Activated CD4-positive, alpha-beta T cell treated with anti-CD3 and anti-CD28 coated beads, Interleukin-2, amount 10 ng/mL, durations not matched to agents 24 days and 14 days (primary cell): Measurements from ENCODE around the gene GNB3. TPM values are rescaled to one million over a fixed set of nuclear protein-coding genes. Genes with fewer than 3 reads are reported as not detected.
"Not testable (repeated sequence)": the region's sequence is repeated elsewhere in the genome, so short reads cannot be mapped to it uniquely, and the experiment has no call there.

Experiments
- DNase-seq: peaks from one replicate; pipeline ENCODE4 v3.0.0; 2022
- H3K27ac Mint-ChIP-seq: one replicate; pipeline ENCODE4 v1.8.0; 2022; ENCODE audit warnings: mild to moderate bottlenecking, mixed read lengths
- H3K27me3 Mint-ChIP-seq: one replicate; pipeline ENCODE4 v1.8.0; 2022; ENCODE audit warnings: mixed read lengths
- H3K36me3 Mint-ChIP-seq: one replicate; pipeline ENCODE4 v1.8.0; 2022; ENCODE audit warnings: low read depth, mild to moderate bottlenecking, mixed read lengths
- H3K4me1 Mint-ChIP-seq: one replicate; pipeline ENCODE4 v1.8.0; 2021; ENCODE audit warnings: mixed read lengths
- H3K4me3 Mint-ChIP-seq: one replicate; pipeline ENCODE4 v1.8.0; 2022; ENCODE audit warnings: mild to moderate bottlenecking, moderate library complexity, mixed read lengths
- H3K9me3 Mint-ChIP-seq: one replicate; pipeline ENCODE4 v1.8.0; 2021; ENCODE audit warnings: mixed read lengths
- intact Hi-C: fragments of 100-400 bp; cut with micrococcal nuclease; formaldehyde crosslinking; loops from one replicate; pipeline ENCODE4 v1.15.1; 2023
- total RNA-seq: library from RNA; stranded (reverse); gene quantifications from 2 replicates; pipeline ENCODE4 v1.2.3, GENCODE V29; 2022

GNB3 gene
- total RNA-seq, 1 donor from 2014 or later = 1.7 TPM

DNA sequence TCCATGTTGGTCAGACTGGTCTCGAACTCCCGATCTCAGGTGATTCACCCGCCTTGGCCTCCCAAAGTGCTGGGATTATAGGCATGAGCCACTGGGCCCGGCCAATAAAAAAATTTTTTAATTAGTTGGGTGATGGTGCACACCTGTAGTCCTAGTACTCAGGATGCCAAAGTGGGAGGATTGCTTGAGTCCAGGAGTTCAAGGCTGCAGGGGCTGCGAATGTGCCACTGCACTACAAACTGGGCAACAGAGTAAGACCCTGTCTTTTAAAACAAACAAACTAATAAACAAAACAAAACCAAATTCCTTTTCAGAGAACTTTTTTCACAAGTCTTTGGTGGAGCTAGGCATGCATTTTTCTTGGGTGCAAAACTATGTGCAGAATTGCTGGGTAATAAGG lies 42.5 kb downstream of the GNB3 start:
- no peak for DNase-seq
- peaks cover 21% of the 10 kb centered on the region for H3K36me3 Mint-ChIP-seq
- intact Hi-C loops = no loop called here

DNA sequence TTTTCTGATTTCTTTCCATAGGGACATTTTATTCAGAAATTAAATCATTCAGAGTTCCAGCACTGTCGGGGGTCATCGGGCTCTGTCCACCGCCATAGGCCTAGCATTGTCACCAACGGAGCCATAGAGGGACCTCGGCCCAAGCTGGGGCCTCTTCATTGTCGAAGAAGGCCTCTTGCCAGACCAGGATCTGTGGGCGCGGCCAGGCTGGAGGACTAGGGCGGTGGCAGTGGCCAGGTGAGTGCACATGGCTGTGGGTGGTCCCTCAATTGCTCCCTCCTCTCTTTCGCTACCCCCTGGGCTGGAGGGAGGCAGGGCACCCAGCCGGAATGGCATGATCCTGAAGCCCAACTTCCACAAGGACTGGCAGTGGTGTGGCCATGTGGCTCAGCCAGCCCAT lies 43.0 kb downstream of the GNB3 start:
- Mint-ChIP-seq H3K4me1 (peaks cover 3% of the 10 kb centered on the region), H3K4me3 (no peak overlapping the region), H3K9me3 (no peaks in the 10 kb centered on the region), H3K27me3 (no peaks in the 10 kb centered on the region), H3K36me3 (peaks cover 24% of the 10 kb centered on the region), H3K27ac (no peak overlapping the region)
- no peak for DNase-seq
- intact Hi-C loops = no loop called here

More for the DNA sequence above, 42.5 kb downstream of the GNB3 start:
- Mint-ChIP-seq H3K27me3 (no peaks in the 10 kb centered on the region), H3K9me3 (no peaks in the 10 kb centered on the region), H3K4me3 (no peak overlapping the region), H3K4me1 (peaks cover under 1% of the 10 kb centered on the region), H3K27ac (no peak overlapping the region)

DNA sequence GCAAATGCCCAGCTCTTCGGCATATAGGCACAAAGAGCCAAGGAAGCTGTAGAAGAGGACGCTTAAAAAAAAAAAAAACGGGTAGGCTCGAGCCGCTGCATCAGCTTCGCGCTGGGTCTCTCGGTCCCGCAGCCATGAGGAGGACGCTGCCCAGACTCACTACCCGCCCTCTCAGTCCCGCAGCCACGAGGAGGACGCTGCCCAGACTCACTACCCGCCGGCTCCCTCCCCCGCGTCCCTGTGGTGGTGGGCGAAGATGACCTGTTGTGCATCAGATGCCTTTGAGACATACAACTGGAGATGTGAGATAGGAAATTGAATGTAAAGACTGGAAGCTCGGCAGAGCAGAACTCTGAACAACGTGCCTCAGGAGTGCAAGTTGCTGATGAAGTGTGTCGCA lies 43.8 kb downstream of the GNB3 start:
- peaks cover 22% of the 10 kb centered on the region for H3K36me3 Mint-ChIP-seq
- no peak overlapping the region for H3K4me3 Mint-ChIP-seq
- intact Hi-C loops = no loop called here
- no peaks in the 10 kb centered on the region for H3K27me3 Mint-ChIP-seq
- no peaks in the 10 kb centered on the region for H3K9me3 Mint-ChIP-seq
- no peak for DNase-seq
- no peak overlapping the region for H3K27ac Mint-ChIP-seq
- H3K4me1 Mint-ChIP-seq = peaks cover 3% of the 10 kb centered on the region

DNA sequence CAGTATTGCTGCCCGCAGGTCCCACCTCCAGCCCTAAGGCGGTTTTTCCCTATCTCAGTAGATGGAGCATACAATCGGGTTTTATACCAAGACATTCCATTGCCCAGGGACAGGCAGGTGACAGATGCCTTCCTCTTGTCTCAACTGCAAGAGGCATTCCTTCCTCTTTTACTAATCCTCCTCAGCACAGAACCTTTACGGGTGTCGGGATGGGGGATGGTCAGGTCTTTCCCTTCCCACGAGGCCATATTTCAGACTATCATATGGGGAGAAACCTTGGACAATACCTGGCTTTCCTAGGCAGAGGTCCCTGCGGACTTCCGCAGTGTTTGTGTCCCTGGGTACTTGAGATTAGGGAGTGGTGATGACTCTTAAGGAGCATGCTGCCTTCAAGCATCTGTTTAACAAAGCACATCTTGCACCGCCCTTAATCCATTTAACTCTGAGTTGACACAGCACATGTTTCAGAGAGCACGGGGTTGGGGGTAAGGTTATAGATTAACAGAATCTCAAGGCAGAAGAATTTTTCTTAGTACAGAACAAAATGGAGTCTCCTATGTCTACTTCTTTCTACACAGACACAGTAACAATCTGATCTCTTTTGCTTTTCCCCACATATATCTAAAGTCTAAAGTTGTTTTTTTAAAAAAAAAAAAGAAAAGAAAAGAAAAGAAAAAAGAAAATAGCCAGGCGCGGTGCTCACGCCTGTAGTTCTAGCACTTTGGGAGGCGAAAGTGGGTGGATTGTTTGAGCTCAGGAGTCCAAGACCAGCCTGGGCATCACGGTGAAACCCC lies 45.7 kb downstream of the GNB3 start:
- H3K9me3 Mint-ChIP-seq, DNase-seq, H3K4me3 Mint-ChIP-seq, intact Hi-C loops, H3K27ac Mint-ChIP-seq, H3K27me3 Mint-ChIP-seq: not testable (repeated sequence)
- H3K4me1 Mint-ChIP-seq = peaks cover 11% of the 10 kb centered on the region
- peaks cover 27% of the 10 kb centered on the region for H3K36me3 Mint-ChIP-seq

DNA sequence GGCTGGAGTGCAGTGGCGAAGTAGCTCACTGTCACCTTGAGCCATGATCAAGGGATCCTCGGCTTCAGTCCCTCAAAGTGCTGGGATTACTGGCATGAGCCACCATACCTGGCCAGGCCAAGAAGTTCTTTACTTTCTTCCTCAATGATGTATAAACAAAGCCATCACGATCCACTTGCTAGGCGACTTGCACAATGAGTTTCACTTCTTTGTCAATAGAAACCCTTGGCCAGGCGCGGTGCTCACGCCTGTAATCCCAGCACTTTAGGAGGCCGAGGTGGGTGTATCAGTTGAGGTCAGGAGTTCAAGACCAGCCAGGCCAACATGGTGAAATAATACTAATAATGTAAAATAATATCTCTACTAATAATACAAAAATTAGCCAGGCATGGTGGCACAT lies 46.7 kb downstream of the GNB3 start:
- H3K9me3 Mint-ChIP-seq = no peaks in the 10 kb centered on the region
- no peak overlapping the region for H3K27ac Mint-ChIP-seq
- intact Hi-C loops = no loop called here
- H3K27me3 Mint-ChIP-seq = no peaks in the 10 kb centered on the region
- DNase-seq = no peak
- peaks cover 19% of the 10 kb centered on the region for H3K4me1 Mint-ChIP-seq
- H3K36me3 Mint-ChIP-seq = peaks cover 23% of the 10 kb centered on the region
- H3K4me3 Mint-ChIP-seq = no peak overlapping the region

DNA sequence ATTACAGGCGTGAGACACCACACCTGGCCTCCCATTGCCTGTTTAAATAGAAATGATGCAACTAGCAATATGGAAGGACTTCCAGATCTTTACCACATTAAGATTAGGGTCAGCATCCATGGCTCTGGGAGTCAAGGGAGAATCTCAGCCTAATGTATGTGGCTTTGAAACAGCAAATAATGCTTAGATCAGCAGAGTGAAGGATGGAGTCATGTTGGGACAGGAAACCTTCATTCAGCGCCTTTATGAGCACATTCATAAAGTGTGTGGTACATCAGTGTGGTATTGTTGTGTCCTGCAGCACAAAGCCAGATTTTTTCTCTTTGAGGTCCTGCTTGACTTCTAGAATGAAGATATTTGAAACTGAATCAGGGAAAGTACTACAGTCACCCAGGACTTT lies 47.6 kb downstream of the GNB3 start:
- peak overlapping the region; percentile 36 for H3K27ac Mint-ChIP-seq
- peaks cover 21% of the 10 kb centered on the region for H3K4me1 Mint-ChIP-seq
- DNase-seq = no peak
- H3K27me3 Mint-ChIP-seq = no peaks in the 10 kb centered on the region
- H3K9me3 Mint-ChIP-seq = no peaks in the 10 kb centered on the region
- intact Hi-C loops = no loop called here
- no peak overlapping the region for H3K4me3 Mint-ChIP-seq
- H3K36me3 Mint-ChIP-seq = peaks cover 20% of the 10 kb centered on the region

DNA sequence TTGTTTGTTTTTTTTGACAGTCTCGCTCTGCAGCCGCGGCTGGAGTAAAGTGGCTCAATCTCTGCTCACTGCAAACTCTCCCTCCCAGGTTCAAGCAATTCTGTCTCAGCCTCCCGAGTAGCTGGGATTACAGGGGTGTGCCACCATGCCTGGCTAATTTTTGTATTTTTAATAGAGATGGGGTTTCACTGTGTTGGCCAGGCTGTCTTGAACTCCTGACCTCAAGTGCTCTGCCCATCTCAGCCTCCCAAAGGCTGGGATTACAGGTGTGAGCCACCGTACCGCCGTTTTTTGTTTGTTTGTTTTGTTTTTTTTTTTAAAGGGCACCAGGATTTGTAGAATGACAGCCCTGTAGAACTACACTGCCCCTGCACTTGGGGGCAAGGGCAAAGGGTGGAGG lies 48.1 kb downstream of the GNB3 start:
- not testable (repeated sequence) for DNase-seq, H3K4me3 Mint-ChIP-seq

DNA sequence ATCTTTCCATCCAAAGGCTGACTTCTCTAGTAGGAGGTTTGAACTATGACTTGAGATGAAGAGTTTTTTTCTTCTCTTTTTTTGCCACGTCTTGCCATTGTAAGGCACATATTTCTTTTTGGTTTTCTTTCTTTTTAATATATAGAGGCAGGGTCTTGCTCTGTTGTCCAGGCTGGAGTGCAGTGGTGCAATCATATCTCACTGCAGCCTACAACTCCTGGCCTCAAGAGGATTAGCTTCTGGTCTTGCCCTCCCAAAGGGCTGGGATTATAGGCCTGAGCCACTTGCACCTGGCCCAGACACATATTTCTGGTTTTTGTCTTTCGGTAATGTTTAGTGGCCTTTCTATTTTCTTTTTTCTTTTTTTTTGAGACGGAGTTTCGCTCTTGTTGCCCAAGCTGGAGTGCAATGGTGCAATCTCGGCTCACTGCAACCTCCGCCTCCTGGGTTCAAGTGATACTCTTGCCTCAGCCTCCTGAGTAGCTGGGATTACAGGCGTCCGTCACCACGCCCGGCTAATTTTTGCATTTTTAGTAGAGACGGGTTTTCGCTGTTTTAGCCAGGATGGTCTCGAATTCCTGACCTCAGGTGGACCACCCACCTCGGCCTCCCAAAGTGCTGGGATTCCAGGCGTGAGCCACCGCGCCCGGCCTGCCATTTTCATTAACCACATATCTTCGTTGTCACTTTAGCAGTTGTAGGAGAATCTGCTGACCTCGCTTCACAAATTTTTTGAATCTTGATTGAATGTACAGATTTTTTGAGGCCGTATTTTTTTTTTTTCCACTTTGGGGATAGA lies 49.2 kb downstream of the GNB3 start:
- peaks cover 21% of the 10 kb centered on the region for H3K4me1 Mint-ChIP-seq
- not testable (repeated sequence) for DNase-seq, H3K27me3 Mint-ChIP-seq, H3K9me3 Mint-ChIP-seq
- H3K27ac Mint-ChIP-seq = peak overlapping the region; percentile 97
- intact Hi-C loops = loop anchor here (2.0 kb wide), 2 partner anchors 55 to 81 kb away; partner anchors contain the start of genes C12orf57, EMG1 and PHB2
- peaks cover 12% of the 10 kb centered on the region for H3K36me3 Mint-ChIP-seq
- H3K4me3 Mint-ChIP-seq = peak overlapping the region; percentile 83

More for the DNA sequence above, 48.1 kb downstream of the GNB3 start:
- H3K27ac Mint-ChIP-seq, H3K27me3 Mint-ChIP-seq, intact Hi-C loops, H3K9me3 Mint-ChIP-seq: not testable (repeated sequence)
- H3K36me3 Mint-ChIP-seq = peaks cover 20% of the 10 kb centered on the region
- H3K4me1 Mint-ChIP-seq = peaks cover 21% of the 10 kb centered on the region

DNA sequence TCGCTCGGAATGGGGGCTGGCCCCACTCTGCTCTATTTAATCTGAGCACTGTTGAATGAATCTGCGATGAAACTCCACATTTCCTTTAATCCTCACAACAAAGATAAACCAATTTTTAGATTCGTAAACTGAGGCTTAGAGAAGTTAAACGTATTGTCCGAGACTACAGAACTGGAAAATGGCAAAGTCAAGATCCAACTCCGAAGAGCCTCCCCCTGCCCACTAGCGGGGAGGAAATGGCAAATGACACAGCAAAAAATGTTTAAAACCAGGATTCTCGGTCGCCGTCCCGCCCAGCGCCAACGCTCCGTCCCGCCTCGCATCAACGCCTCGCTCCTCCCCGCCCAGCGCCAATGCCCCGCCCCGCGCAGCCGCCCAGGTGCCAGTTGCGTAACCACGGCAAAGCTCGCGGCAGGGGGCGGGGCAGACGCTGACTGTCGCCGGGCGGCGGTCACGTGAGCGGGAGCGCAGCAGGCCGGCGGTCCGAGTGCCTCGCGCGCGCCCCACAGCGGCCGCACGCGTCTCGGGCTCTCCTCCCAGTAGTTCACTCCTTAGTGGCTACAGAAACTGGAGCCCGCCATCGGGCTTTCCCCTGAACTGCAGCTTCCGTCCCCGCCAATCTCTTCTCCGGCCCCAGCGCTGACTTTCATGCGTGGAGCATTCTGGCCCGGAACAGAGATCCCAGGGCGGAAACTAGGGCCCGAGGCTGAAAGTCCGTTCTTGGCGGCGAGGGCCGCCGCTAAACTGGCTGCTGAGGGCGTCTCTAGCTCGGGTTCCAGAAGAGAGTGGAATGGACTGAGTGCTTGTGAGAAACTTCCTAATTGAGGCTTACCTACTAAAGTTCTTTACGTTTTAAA lies 50.3 kb downstream of the GNB3 start:
- intact Hi-C loops = loop anchor here (1.0 to 2.0 kb wide), 6 partner anchors 13 to 80 kb away; partner anchors contain the start of genes C12orf57, EMG1, ENO2 and LRRC23
- Mint-ChIP-seq H3K4me3 (peak overlapping the region; percentile 83), H3K27ac (peak overlapping the region; percentile 97), H3K36me3 (peaks cover 10% of the 10 kb centered on the region), H3K27me3 (no peaks in the 10 kb centered on the region), H3K9me3 (no peaks in the 10 kb centered on the region), H3K4me1 (peaks cover 21% of the 10 kb centered on the region)
- DNase-seq = peak; percentile 100

DNA sequence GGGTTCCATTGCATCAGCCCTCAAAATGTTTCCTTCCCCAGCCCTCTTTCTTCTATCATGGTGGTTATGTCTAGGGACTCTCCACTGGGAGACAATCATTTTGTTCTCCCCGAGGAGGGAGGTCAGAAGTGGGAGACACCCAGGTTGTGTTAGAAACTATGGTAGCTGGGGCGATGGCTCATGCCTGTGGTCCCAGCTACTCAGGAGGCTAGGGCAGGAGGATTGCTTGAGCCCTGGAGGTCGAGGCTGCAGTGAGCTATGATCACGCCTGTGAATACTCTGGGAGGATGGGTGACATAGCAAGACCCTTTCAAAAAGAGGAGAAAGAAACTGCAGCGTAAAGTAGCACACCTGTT lies 50.9 kb downstream of the GNB3 start:
- peak overlapping the region; percentile 83 for H3K4me3 Mint-ChIP-seq
- no peaks in the 10 kb centered on the region for H3K27me3 Mint-ChIP-seq
- peak overlapping the region; percentile 97 for H3K27ac Mint-ChIP-seq
- peaks cover 10% of the 10 kb centered on the region for H3K36me3 Mint-ChIP-seq
- no peak for DNase-seq
- intact Hi-C loops = loop anchor here (1.0 to 2.0 kb wide), 6 partner anchors 13 to 79 kb away; partner anchors contain the start of genes C12orf57, EMG1, ENO2 and LRRC23
- H3K4me1 Mint-ChIP-seq = peaks cover 21% of the 10 kb centered on the region
- no peaks in the 10 kb centered on the region for H3K9me3 Mint-ChIP-seq

DNA sequence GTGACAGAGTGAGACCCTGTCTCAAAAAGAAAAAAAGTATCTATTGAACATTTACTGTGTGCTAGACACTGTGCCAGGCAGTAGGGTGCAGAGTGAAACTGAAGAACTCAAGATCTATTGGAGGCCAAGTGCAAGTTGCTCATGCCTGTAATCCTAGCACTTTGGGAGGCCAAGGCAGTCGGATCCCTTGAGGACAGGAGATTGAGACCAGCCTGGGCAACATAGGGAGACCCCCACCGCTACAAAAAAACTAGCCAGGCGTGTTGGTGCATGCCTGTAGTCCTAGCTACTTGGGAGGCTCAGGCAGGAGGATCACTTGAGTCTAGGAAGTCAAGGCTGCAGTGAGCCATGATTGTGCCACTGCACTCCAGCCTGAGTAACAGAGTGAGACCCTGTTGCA lies 52.0 kb downstream of the GNB3 start:
- H3K9me3 Mint-ChIP-seq, H3K36me3 Mint-ChIP-seq, DNase-seq, H3K27me3 Mint-ChIP-seq, intact Hi-C loops: not testable (repeated sequence)
- peak overlapping the region; percentile 83 for H3K4me3 Mint-ChIP-seq
- H3K4me1 Mint-ChIP-seq = peaks cover 21% of the 10 kb centered on the region
- H3K27ac Mint-ChIP-seq = peak overlapping the region; percentile 64

DNA sequence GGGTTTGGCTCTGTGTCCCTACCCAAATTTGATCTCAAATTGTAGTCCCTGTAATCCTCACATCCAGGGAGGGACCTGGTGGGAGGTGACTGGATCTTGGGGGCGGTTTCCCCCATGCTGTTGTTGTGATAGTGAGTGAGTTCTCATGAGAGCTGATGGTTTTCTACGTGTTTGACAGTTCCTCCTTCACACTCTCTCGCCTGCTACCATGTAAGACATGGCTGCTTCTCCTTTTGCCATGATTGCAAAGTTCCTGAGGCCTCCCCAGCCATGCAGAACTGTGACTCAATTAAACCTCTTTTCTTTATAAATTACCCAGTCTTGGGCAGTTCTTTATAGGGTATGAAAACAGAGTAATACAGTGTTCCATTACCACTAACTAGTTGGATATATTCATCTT lies 53.6 kb downstream of the GNB3 start:
- DNase-seq = no peak
- Mint-ChIP-seq H3K9me3 (no peaks in the 10 kb centered on the region), H3K4me1 (peaks cover 18% of the 10 kb centered on the region), H3K27me3 (no peaks in the 10 kb centered on the region), H3K4me3 (no peak overlapping the region), H3K36me3 (peaks cover 5% of the 10 kb centered on the region), H3K27ac (no peak overlapping the region)
- intact Hi-C loops = no loop called here
